Suprapubic skin (tissue), 4 donors: ENCODE data around the gene ERVMER34-1.

Source experiments
- EP300 ChIP-seq: sonication (generic); formaldehyde crosslinking; IDR thresholded peaks from one replicate; pipeline ENCODE4 v1.6.1; 2017; ENCODE audit warnings: antibody characterized with exemption
- POLR2A ChIP-seq, 2 donors: fragments of 450-650 bp; IDR thresholded peaks; one replicate each; pipeline ENCODE4 v1.6.1; 2017; ENCODE audit warnings: antibody characterized with exemption in 2 of 2, mild to moderate bottlenecking in 2 of 2, moderate library complexity in 2 of 2
- POLR2AphosphoS5 ChIP-seq, 3 donors: sonication (generic); formaldehyde crosslinking; IDR thresholded peaks; one replicate each; pipeline ENCODE4 v1.6.1; 2017; ENCODE audit warnings: antibody characterized with exemption in 3 of 3
- TF ChIP-seq, protein P1 (sequence below), 2 donors: fragments of 200-600 bp in 1 of 2; fragments of 450-650 bp in 1 of 2; sonication (generic) in 1 of 2; IDR thresholded peaks; one replicate each; pipeline ENCODE4 v1.5.1; 2016 to 2019; ENCODE audit warnings: antibody characterized with exemption in 2 of 2, mild to moderate bottlenecking in 1 of 2, moderate library complexity in 1 of 2

DNA sequence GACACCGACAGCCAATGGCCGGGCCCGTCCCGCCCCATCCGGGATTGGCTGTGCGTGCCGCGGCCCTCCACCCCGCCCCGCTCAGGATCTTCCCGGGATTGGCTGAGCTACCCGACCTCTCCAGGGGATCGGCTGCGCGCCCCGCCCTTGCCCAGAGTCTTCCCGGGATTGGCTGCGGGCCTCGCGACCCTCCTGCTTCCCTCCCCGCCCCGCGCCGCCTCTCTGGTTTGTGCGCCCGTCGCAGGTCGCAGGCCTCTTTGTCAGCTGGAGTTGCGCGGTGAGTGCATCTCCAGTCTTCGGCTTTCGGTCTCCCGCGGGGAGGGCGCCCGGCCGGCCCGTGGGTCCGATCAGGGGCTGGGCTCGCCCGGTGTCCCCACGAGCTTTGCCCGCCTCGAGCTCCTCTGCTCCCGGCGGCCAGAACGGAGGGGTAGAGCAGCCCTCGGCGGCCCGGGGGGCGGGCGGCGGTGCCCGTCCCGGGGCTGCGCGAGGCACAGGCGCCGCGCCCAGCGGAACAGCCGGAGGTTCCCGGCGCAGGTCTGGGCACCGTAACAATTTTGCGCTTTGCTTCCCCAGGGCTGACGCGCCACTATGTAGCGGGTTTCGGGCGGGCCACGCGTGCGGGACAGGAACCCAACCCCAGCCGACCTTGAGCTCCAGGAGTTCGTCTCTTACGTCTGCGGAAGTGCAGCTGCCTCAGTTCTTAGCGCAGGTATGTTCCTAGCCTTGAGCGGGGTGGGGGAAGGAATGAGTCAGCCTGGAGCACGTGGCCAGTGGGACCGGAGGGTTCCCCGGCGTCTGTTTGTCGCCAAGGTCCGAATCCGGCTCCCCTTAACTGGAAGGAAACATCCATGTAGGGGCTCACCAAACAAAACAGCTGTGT, 38.7 kb downstream of the ERVMER34-1 start:
- TF ChIP-seq, protein P1, sequence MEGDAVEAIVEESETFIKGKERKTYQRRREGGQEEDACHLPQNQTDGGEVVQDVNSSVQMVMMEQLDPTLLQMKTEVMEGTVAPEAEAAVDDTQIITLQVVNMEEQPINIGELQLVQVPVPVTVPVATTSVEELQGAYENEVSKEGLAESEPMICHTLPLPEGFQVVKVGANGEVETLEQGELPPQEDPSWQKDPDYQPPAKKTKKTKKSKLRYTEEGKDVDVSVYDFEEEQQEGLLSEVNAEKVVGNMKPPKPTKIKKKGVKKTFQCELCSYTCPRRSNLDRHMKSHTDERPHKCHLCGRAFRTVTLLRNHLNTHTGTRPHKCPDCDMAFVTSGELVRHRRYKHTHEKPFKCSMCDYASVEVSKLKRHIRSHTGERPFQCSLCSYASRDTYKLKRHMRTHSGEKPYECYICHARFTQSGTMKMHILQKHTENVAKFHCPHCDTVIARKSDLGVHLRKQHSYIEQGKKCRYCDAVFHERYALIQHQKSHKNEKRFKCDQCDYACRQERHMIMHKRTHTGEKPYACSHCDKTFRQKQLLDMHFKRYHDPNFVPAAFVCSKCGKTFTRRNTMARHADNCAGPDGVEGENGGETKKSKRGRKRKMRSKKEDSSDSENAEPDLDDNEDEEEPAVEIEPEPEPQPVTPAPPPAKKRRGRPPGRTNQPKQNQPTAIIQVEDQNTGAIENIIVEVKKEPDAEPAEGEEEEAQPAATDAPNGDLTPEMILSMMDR (IDR thresholded peaks at IDR 0.05) = no peak
- TF ChIP-seq POLR2A (IDR thresholded peaks at IDR 0.05) (peak in 1 of 2 donors; percentile 90), EP300 (no peak), POLR2AphosphoS5 (IDR thresholded peaks at IDR 0.05) (peak; percentile 72 to 94 (median 90))
